HG03439 (cell line): ENCODE results near the gene ICOS.
"Not testable (repeated sequence)": the region's sequence is repeated elsewhere in the genome, so short reads cannot be mapped to it uniquely, and the experiment has no call there.

Experiments
- ATAC-seq: cut with Tn5 transposase; IDR thresholded peaks from one replicate; pipeline ENCODE4 v1.9.1; 2021; ENCODE audit warnings: mild to moderate bottlenecking, moderate library complexity; ENCODE audit not compliant: unreplicated experiment

Gene ICOS

GRCh38 chr2:203972066-203972465 is 35.5 kb downstream of the ICOS start:
- no peak for ATAC-seq

DNA sequence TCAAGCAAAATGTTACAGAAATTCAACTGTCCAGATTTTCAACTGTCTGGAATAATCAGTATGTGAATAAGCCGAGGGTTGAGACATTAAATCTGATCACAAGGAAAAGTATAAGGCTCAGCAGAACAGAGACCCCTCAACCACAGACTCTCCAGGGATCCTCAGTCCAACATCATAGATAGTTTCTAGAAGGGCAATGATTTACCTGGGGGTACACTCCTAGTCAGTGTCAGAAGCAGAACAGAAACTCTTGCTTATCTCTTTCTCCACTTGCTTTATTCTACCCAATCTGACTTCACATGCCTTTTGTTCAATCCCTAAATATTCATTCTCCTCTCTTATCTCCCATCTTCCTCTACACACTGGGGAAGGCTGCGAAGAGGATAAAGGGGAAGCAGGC is 36.4 kb downstream of the ICOS start:
- ATAC-seq = no peak

DNA sequence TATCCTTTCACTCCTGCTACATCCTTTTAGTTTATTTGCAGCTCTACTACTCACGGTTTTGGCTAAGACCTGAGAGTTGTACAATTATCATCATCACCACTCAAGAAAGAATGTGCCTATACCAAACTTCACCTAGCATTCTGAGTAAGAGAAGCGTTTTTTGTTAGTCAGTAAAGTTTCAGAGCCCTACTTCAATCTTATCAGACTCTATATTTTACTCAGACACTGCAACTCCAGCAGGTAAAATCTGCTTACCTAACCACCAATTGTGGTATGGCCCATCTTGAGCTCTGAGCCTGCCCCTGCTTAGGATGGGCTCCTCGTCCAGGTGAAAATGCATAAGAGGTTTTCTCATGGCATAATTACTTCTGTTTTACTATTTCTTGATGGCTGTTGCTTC is 37.1 kb downstream of the ICOS start:
- ATAC-seq = no peak

GRCh38 chr2:203975912-203976311 is 39.3 kb downstream of the ICOS start:
- no peak for ATAC-seq

GRCh38 chr2:203982276-203982675 is 45.7 kb downstream of the ICOS start:
- no peak for ATAC-seq

GRCh38 chr2:203983064-203983715 is 46.6 kb downstream of the ICOS start:
- no peak for ATAC-seq

- ATAC-seq = not testable (repeated sequence)
Measured at GRCh38 chr2:203985978-203986377, 49.4 kb downstream of the ICOS start.

DNA sequence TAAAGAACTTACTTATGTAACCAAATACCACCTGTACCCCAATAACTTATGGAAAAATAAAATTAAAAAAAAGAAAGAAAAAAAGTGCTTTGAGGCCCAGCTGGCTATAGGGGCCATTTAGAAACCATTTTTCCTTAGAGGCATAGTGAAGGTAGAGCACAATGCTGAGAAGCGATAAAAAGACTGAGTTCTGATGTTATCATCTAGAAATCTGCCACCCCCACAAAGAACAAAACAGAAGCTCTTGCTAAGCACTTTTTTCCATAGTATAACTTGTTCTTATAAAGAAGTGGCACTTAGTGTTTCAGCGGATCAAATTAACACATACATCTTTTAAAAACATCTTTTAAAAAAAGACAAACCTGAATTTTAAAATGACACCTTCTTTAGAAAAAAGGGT is 51.4 kb downstream of the ICOS start:
- ATAC-seq = no peak

DNA sequence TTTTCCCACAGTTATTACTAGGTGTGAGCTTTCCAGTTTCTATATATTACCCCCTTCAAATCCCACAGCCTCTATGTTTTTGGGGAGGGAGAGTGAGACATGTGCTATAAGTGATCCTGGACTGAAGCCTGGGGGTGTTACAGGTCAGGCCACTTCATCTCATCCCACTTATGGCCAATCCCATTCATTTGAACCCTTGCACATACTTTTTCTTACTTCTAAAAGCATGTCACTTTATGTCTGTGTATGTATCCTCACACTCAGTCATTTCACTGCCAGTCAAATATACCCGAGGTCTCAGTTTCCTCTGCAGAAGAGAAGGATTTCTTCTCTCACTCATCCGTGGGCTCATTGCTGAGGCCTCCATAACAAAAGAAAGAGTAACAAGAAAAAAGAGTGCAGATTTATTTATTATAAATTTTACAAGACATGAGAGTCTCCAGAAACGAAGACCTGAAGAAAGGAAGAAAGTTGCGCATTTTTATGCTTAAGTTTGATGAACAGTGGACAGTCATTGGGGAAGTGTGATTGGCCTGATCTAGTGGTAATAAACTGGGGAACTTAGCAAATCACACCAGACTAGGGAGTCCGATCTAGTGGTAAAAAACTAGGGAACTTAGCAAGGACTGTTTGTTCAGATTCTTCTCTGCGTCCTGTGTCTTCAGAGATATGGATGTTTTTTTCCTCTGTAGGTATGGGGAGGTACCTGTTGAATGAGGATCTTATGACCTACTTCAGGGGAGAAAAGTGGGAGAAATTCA is 52.1 kb downstream of the ICOS start:
- ATAC-seq = no peak

DNA sequence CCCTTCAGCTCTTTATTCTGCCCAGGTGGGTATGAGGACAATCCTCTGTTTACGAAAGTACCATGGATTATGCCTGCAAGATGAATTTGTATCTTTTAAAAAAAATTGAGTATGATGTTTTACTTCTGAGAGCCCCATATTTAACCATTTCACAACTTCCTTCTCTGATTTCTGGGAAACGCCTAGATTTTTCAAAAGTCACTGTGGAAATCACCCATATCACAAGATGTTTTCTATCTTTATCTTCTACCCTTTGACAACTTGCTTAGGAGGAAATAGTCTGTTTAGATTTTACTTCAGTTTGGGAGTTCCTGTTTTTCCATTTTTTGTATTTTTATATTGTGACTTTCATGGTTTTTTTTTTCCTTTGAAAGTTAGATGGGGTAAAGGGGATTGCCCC is 53.0 kb downstream of the ICOS start:
- no peak for ATAC-seq

GRCh38 chr2:203992509-203992908 is 55.9 kb downstream of the ICOS start:
- ATAC-seq = no peak

GRCh38 chr2:203993011-203993410 is 56.4 kb downstream of the ICOS start:
- ATAC-seq = no peak

GRCh38 chr2:203993560-203993959 is 57.0 kb downstream of the ICOS start:
- ATAC-seq = no peak

- ATAC-seq = no peak
Measured at GRCh38 chr2:203994735-203995134, 58.2 kb downstream of the ICOS start.

DNA sequence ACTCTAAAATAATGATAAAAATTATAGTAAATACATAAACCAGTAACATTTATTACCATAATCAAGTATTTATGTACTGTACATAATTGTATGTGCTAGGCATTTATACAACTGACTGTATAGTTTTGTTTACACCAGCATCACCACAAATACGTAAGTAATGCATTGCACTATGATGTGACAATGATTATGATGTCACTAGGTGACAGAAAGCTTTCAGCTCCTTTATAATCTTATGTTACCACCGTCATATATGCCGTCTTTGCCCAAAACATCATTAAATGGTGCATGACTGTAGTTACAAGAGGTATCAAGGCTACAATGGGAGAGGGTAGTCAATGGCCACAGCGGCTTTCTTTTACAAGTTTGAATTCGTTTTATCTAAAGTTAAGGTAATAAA is 60.1 kb downstream of the ICOS start:
- no peak for ATAC-seq

DNA sequence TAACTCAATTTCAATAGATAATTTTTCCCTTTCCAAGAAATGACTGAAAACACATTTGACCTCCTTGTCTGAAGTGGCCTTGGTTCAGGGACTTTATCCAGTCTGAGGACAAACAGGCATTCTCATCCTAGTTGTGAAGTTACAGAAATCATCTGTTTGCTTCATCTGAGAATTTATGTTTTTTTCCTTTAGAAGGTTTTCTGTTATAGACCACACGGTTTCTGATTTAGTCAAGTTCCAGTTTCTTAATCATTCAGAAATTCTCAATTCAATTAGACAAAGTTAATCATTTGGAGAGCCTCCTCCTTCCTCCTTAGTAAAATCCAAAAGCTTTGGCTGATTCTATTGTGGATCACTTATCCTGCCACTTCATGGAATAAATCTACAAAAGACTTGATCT is 60.9 kb downstream of the ICOS start:
- ATAC-seq = peak; percentile 63

DNA sequence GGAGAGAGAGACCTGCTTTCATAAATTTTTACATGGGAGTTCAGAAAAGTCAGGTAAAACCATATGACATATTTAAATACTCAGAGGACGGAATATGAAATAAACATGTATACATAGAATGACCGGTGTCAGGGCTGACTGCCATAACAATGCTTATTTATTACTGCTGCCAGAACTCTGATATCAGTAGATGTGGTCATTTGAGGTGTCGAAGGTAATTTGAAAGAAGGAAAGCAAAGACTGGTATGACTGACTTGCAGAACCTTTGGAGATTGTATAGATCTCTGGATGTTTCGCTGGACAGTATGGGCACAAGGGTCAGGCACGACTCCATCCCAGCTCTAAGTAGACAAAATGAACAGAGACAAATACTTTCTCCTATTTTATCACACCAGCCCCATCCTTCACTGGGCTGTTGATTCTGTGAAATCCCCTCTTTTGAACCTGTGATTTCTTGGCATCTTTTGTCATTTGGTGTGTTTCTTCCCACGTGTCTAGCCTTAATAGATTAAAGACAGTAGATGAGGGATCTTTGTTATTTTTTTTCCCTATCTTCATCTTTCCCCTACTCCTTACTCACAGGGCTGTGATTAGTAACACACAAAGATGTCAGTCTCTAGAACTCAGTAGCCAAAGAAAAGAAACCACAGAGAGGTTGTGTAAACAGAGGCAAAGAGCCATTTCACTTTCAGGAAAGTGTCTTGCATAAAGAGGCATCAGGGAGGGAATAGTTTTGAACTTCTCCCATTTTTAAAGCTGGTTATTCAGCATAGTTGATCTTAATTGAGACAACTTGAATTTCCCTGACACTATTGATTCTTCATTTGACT is 61.6 kb downstream of the ICOS start:
- no peak for ATAC-seq

GRCh38 chr2:203999835-204000234 is 63.3 kb downstream of the ICOS start:
- ATAC-seq = no peak

DNA sequence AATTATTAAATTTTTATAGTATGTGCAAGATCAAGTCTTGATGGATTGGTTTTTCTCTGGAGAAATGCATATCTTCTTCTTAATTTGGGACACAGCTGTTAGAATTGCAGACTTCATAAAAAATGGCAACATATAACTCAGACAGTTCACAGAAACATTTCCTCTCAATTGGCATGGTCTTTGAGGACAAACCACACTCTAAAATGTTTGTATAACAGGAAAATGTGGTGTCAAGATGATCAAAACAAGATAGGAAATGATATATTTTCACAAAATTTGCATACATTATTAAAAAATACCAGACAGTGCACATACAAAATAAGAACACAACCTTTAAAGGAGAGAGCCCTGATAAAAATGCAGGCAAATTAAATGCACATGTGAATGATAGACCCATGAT is 63.9 kb downstream of the ICOS start:
- no peak for ATAC-seq

GRCh38 chr2:204003276-204003990 is 66.9 kb downstream of the ICOS start:
- ATAC-seq = no peak

DNA sequence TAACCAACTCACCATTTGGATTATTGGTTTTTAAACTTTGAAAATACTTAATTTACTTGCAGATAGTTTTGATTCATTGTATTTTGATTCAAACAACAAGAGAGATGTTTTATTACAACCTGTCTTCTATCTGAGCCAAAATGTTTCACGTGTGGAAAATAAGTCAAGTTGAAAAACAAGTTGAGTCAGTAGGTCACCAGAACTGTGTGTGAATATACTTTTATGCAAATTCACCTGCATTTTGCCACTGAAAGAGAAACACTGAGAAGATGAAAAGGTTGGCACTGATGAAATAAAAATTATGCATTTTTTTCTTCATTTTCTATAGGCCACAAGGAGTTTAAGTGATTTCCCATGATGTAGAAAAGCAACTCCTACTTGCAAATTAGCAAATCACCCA is 68.3 kb downstream of the ICOS start:
- ATAC-seq = no peak
